ENCODE data around the gene SPNS1.
A peak's percentile ranks its signal among the peaks of the same experiment; 100 is the strongest.

DNA sequence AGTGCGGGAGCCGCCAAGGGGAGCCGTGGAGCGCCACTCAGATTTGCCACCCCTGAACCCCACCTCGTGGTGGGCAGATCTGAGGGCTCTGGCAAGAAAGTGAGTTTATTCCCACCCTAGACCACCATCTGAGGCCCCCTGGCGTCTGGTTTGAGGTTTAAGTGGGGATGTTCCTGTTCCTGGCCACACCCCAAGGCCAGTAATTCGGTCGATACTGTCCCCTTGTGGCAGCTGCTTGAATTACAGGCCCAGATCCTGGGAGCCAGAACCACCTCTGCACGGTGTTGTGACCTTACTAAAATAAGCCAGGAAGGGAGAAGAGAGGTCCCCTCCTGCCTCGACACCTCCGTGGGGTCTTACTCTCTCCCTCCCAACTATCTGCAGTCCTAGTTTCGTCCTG lies 6.9 kb downstream of the SPNS1 start:
- TF ChIP-seq POLR2AphosphoS5 (IDR thresholded peaks at IDR 0.05) (no peak), CTCF (IDR thresholded peaks at IDR 0.05) (peak in 1 of 4 experiments; percentile 22), EP300 (IDR thresholded peaks at IDR 0.05) (no peak)
